GM19438 (cell line): ENCODE data around the gene LCN9.
"Not testable (repeated sequence)": the region's sequence is repeated elsewhere in the genome, so short reads cannot be mapped to it uniquely, and the experiment has no call there.

ENCODE experiments used
- ATAC-seq: cut with Tn5 transposase; IDR thresholded peaks from one replicate; pipeline ENCODE4 v1.9.1; 2021; ENCODE audit warnings: low read depth; ENCODE audit not compliant: unreplicated experiment

Gene LCN9

GRCh38 chr9:135670721-135671590 is 7.8 kb downstream of the LCN9 start:
- ATAC-seq = no peak

- no peak for ATAC-seq
Measured at GRCh38 chr9:135671591-135672041, 8.5 kb downstream of the LCN9 start.

DNA sequence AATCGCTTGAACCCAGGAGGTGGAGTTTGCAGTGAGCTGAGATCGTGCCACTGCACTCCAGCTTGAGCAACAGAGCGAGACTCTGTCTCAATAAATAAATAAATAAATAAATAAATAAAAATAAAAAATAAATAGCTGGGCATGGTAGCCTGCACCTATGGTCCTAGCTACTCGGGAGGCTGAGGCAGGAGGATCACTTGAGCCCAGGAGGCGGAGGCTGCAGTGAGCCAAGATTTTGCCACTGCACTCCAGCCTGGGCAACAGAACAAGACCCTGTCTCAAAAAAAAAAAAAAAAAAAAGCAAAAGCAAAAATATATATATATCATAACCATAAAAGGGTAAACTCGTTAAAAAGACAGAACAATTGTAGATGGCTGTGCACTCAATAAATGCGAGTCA is 9.7 kb downstream of the LCN9 start:
- ATAC-seq = not testable (repeated sequence)

GRCh38 chr9:135673941-135674340 is 10.8 kb downstream of the LCN9 start:
- no peak for ATAC-seq

DNA sequence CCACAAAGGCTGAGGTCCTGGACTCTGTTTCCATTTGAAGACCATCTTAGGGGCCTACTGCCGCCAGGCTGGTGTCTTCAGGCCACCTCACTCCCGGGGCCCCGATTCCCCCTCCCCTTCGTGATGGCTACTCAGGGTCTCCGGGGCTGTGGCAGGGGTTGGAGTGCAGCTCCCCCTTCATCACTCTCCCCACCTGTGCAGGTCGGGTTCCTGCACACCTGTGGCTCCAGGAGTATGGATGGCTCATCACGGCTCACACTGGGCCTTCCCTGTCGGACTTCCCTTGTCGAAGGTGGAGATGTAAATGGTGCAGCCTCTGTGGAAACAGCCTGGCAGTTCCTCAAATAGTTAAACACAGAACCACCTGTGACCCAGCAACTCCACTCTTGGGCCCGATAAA is 11.9 kb downstream of the LCN9 start:
- ATAC-seq = no peak

DNA sequence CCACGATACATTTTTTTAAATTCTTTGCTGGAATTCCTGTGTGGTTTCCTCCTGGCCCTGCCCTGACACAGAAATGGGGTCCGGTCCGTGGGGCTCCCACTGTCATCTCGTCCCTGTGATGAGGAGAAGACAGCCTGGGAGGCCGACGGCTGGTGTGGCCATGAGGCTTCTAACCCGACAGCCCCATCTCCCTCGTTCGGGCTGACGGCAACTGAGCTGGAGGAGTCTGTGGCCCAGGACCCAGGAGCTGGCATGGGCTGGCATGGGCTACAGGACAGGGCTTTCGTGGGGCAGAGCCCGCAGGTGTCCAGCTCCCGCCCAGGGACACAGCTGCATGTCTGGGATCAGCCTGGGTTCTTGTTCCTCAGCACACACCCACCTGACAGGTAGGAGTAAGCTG is 13.8 kb downstream of the LCN9 start:
- no peak for ATAC-seq

- no peak for ATAC-seq
Measured at GRCh38 chr9:135677641-135678168, 14.6 kb downstream of the LCN9 start.

- no peak for ATAC-seq
Measured at GRCh38 chr9:135678236-135679017, 15.3 kb downstream of the LCN9 start.

GRCh38 chr9:135680056-135680455 is 16.9 kb downstream of the LCN9 start:
- no peak for ATAC-seq

DNA sequence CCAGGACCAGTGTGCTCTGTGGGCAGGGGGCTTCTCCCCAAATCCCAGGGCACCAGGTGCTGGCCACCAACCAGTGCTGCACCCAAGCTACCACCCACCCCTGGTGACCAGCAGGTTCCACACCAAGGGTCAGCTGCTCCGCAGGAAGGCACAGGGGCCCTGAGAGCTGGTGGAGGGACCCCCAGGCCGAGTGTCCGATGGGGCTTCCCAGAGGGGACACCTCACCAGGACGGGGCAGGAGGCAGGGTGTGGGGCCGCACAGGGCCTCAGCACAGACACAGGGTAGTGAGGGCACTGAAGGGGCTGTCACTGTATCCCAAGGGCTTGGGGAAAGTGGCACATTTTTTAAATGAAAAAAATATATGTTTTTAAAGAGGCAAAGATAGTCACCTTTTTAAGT is 18.1 kb downstream of the LCN9 start:
- no peak for ATAC-seq

DNA sequence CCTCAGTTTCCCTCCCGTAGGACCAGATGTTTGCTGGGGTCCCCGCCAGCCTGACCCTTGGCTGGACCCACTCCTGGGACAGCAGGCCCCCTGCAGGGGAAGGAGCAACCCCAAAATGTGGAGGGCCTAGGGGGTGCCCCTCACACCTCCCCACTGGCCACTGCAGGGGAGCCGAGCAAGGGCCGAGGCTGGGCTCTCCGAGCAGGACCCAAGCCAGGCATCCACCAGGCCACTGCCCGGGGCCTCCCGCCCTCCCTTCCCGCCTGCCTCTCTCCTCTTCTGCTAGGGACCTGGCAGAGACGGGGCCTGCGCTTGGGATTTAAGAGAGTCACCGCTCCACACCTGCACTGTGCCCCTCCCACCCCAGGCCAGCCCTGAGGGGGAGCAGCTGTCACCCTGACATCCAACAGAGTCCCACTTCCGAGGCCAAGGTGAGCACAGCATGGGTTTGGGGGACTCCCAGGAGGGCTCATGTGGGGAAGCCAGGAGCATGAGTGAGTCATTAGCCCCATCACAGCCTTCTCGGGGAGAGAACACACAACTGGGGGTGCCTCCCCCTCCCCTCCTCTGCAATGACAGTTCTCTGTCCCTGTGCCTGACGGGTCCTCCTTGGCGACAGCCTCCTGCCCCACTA is 20.4 kb downstream of the LCN9 start:
- ATAC-seq = no peak

GRCh38 chr9:135684691-135685090 is 21.6 kb downstream of the LCN9 start:
- no peak for ATAC-seq

DNA sequence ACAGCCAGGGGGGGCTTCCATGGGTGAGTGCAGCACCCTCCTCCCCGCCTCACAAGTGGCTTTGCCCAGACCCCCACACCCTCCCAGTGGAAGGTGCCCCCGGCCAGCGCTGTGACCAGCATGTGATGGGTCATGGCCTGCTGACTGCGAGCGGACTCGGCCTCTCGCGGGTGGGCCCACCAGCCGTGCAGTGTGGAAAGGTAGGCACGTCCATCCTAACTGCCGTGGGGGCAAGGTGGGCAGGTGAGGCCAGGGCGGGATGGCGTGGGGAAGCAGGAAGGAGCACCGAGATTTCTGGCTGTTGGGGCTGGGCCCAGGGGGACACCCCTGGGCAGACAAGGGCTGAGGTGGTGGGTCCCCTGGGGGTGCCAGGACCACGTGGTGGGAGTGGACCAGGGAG is 24.1 kb downstream of the LCN9 start:
- ATAC-seq = no peak

DNA sequence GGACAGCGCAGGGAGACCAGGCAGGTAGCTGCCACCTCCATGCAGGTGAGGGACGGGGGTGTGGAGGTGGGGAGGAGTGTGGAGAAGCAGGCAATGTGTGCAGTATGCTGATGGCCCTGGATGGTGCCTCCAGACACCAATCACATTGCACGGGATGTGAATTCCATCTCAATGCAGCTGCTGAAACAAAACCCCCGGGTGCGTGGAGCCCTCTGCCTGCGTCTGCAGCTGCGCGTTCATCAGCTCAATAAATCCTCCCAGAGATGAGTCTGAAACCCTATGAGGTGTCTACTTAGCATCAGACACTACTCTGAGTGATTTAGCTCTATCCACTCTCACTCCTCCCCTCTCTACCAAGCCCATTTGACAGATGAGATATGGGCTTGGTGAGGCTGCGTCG is 25.9 kb downstream of the LCN9 start:
- ATAC-seq = no peak

GRCh38 chr9:135690836-135691570 is 27.9 kb downstream of the LCN9 start:
- no peak for ATAC-seq

DNA sequence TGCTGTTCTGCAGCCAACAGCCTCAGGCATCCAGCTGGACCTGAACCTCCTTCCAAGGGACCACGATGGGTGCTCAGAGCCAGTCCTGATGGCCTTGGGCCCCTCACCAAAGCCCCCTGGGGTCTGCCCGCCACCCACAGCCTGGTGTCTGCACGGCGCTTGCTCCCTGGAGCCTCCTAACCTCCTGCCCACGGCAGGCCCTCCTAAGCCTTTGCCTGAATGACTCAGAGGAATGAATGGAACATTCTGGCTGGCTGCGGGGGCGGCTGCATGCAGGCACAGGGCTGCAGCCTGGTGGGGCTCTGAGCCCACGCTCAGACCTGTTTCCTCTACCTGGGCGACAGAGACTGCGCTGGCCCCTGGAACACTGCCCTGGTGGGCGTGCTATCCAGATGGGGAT is 29.3 kb downstream of the LCN9 start:
- ATAC-seq = no peak

GRCh38 chr9:135693265-135693664 is 30.2 kb downstream of the LCN9 start:
- ATAC-seq = no peak

DNA sequence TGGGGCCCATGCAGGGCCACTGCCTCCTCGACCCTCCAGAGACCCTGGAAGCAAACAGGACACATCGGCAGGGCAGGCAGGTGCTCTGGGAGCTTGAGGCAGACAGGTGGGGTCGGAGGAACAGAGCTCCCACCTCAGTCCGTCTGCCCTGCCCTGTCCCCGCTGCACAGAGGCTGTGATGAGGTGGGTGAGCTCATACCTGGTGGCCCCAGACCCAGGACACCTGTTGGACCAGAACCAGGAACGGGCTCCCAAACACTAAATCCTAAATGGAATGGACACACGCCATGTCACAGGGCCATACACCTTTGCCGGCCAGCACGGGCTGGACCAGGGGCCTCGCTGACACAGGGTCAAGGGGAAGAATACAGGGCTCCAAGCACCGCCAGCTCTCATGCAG is 30.7 kb downstream of the LCN9 start:
- ATAC-seq = no peak

DNA sequence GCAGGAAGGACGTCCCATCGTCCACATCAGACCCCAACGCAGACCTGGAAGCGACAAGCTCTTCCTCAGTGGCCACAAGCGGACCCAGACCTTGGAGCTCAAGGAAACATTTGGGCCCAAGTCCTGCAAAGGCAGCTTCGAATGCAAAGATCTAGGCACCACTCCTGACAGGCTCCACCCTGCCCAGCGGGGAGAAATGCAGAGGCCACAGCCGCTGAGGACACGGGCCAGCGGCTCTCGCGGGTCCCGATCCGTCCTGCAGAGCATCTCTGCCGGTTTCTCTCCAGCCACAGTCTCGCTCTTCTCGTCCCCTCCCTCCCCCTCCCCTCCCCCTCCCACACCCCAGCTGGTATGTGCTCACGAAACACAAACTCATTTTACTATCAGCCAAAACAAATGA is 31.3 kb downstream of the LCN9 start:
- no peak for ATAC-seq

DNA sequence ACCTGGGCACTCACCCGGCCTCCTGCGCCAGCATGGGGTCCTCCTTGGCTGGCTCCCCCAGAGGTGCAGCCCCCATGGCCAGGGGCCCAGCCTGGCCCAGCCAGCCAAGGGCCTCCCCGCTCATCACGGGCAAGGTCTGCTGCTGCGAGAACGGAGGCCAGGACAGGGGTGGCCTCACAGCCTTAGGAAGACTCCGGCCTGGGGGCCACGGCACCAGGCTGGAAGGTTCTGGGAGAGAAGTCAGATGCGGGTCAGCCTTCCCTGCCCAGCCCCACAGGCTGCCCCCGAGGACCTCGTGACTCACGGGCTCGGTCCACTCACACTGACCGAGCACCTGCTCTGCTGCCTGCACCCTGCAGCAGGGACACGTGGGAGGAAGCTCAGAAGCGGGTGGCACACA is 31.9 kb downstream of the LCN9 start:
- ATAC-seq = no peak
